HG03139 (cell line): Measurements from ENCODE around the gene ABCG2.

ENCODE experiments used
- ATAC-seq: cut with Tn5 transposase; IDR thresholded peaks from one replicate; pipeline ENCODE4 v1.9.1; 2021; ENCODE audit not compliant: unreplicated experiment

Gene ABCG2

DNA sequence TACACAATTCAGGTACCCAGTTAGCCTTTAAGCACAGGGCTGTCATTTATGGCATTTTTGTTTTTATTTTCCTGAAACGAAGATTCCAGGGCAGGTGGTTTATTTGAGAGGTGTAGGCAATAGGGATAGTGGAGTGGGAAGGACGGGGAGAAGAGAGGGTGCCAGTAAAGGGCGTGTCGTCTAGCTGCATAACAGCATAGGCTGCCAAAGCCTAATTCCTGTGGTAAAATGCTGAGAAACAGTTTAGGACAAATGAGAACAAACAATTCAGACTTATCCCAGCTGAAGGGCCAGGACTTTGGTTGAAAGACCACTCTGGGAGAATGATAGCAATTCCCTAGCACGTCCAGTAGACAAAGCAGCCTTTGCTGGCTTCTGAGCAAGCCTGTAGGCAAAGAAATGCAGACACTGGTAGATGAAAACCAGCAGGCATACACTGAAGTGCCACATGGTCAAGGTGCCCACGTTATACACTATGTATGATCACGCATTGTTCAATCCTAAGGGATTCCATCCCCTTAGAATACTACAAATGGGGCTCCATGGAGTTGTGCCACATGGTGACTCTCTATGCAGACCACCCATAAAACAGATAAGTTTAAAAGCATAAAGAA is 80.4 kb downstream of the ABCG2 start:
- ATAC-seq: no peak

DNA sequence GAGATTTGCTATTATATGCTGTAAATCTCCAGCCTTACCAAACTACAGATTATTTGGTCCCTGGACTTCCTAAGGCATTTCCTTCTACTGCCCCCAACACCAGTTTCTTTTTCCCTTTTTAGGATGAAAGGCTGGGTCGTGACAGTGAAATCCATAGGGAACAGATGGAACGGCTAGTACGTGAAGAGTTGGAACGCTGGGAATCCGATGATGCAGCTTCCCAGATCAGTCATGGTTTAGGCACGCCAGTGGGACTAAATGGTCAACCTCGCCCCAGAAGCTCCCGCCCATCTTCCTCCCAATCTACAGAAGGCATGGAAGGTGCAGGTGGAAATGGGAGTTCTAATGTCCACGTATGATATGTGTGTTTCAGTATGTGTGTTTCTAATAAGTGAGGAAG is 83.1 kb downstream of the ABCG2 start:
- no peak for ATAC-seq

DNA sequence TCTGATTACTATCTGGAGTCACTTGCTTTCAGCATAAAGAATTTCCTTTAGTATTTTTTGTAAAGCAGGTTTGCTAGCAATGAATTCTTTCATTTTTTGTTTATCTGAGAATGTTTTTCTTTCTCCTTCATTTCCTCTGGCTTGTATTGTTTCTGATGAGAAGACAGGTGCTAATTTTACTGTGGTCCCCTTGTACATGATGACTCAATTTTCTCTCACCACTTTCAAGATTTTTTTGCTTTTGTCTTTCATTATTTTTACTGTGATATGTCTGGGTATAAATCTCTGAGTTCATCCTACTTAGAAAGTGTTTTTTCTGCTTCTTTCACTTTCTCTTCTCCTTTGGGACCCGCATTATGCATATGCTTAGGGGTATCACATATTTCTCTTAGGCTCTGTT is 88.4 kb downstream of the ABCG2 start:
- no peak for ATAC-seq

DNA sequence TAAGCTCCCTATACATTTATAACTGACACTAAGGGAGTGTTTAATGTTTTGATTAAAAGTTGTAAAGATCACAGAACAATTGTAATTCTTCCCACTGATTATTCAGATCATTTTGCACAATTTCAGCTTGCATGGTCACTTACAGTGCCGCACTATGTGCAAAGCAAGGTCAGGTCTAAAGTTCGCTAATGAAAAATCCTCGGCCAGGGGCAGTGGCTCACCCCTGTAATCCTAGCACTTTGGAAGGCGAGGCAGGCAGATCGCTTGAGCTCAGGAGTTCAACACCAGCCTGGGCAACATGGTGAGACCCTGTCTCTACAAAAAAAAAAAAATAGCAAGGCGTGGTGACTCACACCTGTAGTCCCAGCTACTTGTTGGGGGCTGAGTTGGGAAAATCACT is 94.0 kb downstream of the ABCG2 start:
- no peak for ATAC-seq

DNA sequence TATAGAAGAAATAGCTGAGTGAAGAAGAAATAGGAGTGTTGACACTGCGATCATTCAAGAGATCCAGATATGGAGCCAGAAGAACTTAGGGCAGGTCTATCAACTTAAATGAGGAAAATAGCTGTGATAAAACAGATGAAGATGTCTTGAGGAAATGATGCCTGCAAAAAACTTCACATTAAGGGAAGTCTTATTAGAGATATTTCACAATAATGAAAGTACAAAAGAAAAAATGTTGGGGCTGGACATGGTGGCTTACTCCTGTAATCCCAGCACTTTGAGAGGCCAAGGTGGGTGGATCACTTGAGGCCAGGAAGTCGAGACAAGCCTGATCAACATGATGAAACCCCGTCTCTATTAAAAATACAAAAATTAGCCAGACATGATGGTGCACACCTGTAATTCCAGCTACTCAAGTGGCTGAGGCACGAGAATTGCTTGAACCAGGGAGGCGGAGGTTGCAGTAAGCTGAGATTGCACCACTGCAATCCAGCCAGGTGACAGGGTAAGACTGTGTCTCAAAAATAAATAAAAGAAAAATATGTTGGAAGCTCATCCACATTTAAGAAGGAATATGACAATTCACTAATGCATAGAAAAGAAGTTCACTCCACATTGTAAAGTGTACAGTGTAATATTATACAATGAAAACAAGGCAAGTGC is 94.7 kb downstream of the ABCG2 start:
- ATAC-seq: no peak

DNA sequence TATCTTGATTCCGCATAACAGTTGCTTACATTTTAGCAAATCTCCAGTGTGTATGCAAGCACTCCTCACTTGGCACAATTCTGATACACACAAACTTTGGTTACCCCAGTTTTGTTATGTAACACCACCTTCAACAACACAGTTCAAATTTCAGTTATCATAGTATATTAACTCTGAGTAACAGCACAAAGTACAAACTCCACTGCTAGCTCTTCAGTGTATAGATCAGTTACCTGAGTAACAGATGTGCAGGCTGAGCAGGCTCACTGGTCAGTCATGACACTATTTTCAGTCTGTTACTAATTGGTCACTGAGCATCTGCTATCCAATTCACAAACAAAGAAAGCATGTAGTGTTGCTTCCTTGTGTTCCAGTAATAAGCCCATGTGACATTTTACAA is 95.6 kb downstream of the ABCG2 start:
- no peak for ATAC-seq

DNA sequence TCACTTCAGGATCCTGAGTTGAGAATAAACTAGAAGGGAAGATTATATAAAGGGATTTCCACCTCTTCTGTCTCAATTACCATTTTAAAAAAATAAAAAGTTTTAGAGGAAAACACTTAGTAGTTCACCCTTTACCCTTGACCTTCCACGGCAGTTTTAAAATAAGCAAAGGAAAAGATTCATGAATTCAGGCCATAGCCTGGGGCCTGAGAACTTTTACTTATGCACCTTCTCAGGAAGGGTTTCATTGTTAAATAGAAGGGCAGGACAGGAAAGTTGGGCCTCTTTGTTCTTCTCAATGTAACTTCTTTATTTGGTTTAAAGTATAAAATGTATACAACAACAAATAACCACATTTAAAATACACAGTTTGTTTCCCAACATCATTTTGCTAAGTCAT is 96.1 kb downstream of the ABCG2 start:
- no peak for ATAC-seq

DNA sequence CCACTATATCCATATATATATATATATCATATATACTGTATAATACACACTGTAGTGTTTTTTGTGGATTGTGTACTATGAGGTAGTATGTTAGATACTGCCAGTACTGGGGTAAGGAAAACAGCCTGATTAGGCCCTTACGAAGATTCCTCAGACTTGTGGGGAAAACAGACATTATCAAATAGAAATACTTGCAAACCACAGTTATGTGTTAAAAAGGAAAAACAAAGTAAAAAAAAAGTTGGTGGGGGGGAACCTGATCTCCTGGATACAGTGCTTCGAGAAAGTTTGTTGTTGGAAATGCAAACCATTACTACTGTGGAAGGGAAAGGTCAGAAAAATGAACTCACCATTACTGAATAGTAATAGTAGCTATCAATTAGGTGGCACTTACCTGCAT is 98.0 kb downstream of the ABCG2 start:
- ATAC-seq: no peak

DNA sequence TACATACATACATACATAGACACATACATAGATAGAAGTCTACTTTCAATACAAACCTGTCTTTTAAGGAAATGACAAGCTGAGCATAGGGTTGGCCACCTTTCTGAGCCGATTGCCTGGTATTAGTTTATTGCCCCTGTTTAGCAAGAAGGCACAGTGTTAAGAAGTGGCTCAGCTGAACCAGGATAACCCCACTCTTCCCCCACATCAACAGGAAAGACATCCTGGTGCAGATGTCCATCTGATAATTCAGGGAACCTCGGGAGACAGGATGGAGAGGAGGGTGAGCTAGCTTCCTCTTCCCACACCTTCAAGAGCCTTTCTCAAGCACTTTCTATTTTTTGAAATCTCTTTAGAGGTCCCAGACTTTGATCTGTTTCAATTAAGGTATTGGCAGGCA is 98.7 kb downstream of the ABCG2 start:
- ATAC-seq: no peak

DNA sequence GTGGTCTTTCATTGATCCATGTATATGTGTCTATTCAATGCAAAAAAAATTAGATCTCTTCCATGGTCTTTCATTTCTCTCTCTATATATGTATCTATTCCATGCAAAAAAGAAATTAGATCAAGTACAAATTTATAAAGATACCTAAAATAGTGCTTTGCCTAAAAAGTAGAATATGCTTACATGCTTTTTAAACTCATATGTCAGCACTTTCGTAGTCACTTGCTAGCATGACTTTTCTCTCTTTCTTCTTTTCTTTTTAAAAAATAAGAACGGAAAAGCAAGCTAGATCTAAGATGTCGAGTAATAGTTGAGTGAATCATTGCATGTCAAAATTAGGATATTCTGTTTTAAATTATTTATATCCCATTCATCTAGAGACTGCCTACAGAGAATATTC is 100.1 kb downstream of the ABCG2 start:
- no peak for ATAC-seq

DNA sequence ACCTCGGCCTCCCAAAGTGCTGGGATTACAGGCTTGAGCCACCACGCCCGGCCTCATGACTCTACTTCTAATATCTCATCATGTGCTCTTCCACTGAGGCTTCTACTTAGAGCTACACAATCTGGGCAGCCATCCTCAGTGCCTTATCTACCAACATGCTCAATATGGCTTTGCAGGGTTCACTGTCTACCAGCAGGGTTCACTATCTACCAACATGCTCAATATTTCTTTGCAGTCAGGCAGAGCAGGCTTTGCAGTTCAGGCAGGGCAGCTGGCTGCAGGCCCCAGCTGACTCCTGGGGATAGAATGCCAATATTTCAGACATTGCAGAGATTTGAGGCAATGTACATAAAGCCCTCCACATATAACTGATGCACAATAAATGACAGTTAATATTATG is 103.5 kb downstream of the ABCG2 start:
- ATAC-seq: no peak

DNA sequence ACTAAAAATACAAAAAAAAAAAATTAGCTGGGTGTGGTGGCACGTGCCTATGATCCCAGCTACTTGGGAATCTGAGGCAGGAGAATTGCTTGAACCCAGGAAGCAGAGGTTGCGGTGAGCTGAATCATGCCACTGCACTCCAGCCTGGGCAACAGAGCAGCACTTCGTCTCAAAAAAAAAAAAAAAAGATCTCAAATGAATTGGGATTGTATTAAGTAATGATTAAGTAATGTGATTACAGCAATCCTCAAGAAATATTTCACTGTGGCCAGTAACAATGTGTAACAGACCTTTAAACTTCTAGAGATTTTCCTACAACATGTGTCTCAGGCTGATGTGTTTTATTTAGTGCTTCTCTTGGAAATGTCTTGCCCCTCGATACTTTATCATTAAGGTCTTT is 104.2 kb downstream of the ABCG2 start:
- ATAC-seq: no peak

DNA sequence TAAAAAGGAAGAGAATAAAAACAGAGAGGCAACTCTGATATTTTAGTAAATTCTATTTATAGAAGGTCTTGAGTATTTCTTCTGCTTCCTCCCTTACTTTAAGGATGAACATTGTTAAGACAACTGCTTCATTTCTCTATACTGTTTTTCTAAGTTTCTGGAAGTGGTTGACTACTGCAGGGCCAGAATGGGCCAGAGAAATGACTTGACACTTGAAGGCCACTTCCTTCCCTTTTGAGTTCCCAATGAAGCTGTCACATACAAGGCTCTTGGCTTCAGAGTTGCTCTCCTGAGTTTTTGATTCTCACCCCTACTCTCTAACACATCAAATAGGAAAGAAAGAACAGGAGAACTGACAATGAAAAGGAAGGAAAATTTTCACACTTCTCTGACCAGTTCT is 113.4 kb downstream of the ABCG2 start:
- ATAC-seq: no peak

DNA sequence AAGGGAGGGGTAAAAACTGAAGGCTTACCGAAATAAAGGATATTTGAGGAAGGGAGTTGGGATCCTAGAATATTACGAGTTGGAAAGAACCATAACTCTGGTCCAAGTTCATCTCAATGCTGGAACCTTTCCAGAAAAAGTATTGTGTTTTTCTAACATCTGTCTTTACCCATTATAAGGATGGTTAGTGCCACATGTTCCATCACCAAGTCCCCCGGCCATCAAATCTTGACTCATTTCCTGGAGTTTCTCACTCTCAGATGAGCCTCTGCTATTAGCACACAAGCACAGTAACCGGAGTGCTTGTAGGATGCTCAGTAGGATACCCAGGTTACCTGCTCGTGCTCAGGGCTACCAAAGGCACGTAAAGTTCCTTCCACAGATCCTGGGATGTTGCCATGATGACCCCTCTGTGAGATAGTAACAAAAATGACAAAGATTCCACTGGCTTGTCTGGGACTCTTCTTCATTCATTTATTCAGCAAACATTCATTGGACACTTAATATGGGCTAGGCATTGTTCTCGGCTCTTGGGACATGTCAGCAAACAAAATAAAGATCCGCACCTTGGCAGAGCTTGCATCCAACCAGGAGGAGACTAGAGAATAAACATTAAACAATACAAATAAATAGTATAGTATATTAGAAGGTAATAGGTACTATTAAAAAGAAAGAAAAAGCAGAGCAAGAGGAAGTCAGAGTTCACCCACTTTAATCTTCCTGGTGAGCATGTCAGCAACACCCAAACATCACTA is 114.7 kb downstream of the ABCG2 start:
- ATAC-seq: no peak

DNA sequence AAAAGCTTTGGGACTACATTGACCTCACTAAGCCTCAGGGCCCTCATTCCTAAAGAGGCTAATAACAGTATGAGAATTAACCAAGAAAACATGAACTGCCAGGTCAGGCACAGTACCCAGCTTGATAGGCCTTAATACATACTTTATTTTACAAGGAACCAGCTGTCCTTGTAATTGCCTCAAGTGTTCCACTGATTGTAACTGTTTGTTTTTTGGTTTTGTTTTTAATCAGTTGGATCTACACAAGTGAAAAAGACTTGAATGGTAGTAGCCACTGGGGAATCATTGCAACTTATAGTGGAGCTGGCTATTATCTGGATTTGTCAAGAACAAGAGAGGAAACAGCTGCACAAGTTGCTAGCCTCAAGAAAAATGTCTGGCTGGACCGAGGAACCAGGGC is 115.4 kb downstream of the ABCG2 start:
- no peak for ATAC-seq

DNA sequence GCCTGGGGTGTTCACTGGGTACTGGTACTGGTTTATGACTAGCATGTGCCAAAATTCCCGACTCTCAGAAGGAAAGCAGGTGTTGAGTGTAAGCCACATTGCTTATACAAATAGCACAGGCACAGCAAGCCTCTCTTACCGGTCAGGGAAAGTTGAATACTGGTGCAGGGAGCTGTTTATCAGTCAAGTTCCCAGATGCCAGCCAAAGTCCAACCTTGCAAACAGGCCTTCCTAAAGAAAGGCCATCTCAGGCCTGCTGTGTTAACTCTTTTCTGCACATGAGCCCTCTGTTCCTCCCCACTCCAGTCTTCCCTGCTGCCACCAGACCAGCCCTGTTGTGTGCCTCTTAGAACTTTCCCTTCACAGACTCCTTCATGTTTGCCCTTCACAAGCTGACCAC is 116.8 kb downstream of the ABCG2 start:
- no peak for ATAC-seq

DNA sequence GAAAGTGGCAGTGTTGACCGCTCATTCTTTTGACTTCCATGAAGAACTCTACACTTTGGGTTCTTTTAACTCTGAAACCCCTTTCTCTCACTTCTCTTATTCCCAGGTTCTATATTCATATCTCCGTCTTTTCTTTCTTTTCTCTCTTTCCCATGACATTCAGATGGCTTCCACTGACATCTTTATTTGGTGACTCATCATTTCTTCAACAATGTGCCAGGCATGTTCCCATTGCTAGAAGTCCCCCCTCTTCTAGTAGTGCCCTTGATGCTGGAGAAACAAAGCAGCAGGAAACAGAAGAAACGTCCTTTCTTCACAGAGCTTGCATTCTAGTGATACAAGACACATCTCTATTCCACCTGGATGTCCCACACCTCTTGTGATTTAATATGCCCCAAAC is 117.7 kb downstream of the ABCG2 start:
- no peak for ATAC-seq
